ENCODE measurements around the gene NRIP3.

NRIP3 gene

GRCh38 chr11:9003573-9004182, at the start of gene NRIP3:
TSS of gene NRIP3 (minus strand) at chr11:9004001. CDS start at chr11:9003935, 66 bp downstream.
- DNase-seq (ENCODE audit: low read depth) = peak; percentile 83
- TF ChIP-seq POLR2A (IDR thresholded peaks at IDR 0.05; ENCODE audit: extremely low read depth, insufficient read length) = no peak
- peak; percentile 48; the same call in 1 of the 2 replicates for TF ChIP-seq MAX (IDR thresholded peaks at IDR 0.05; ENCODE audit: low read depth, low read length)
- no peak for TF ChIP-seq CTCF (IDR thresholded peaks at IDR 0.05; ENCODE audit: low read depth, low read length)
- 0 out of 2 replicates have a peak, but pooled peaks have one; percentile 30 for TF ChIP-seq MYC (IDR thresholded peaks at IDR 0.05; ENCODE audit: low read depth, low read length)
- H3K4me3 ChIP-seq (ENCODE audit: low read depth, low read length) = peak within 1 kb of the TSS; percentile 67

GRCh38 chr11:9052316-9052715, 48.5 kb upstream of the NRIP3 start:
- DNase-seq (ENCODE audit: low read depth) = no peak
- TF ChIP-seq MAX (IDR thresholded peaks at IDR 0.05; ENCODE audit: low read depth, low read length) = no peak
- no peak for TF ChIP-seq CTCF (IDR thresholded peaks at IDR 0.05; ENCODE audit: low read depth, low read length)
- no peak for TF ChIP-seq POLR2A (IDR thresholded peaks at IDR 0.05; ENCODE audit: extremely low read depth, insufficient read length)
- no peak for TF ChIP-seq MYC (IDR thresholded peaks at IDR 0.05; ENCODE audit: low read depth, low read length)
- H3K4me3 ChIP-seq (ENCODE audit: low read depth, low read length) = no peak overlapping the region

GRCh38 chr11:9049959-9050358, 46.2 kb upstream of the NRIP3 start:
- no peak overlapping the region for H3K4me3 ChIP-seq (ENCODE audit: low read depth, low read length)
- TF ChIP-seq CTCF (IDR thresholded peaks at IDR 0.05; ENCODE audit: low read depth, low read length) = no peak
- TF ChIP-seq MAX (IDR thresholded peaks at IDR 0.05; ENCODE audit: low read depth, low read length) = no peak
- no peak for TF ChIP-seq MYC (IDR thresholded peaks at IDR 0.05; ENCODE audit: low read depth, low read length)
- TF ChIP-seq POLR2A (IDR thresholded peaks at IDR 0.05; ENCODE audit: extremely low read depth, insufficient read length) = no peak
- no peak for DNase-seq (ENCODE audit: low read depth)

- TF ChIP-seq MAX (IDR thresholded peaks at IDR 0.05; ENCODE audit: low read depth, low read length) (no peak), POLR2A (IDR thresholded peaks at IDR 0.05; ENCODE audit: extremely low read depth, insufficient read length) (no peak), MYC (IDR thresholded peaks at IDR 0.05; ENCODE audit: low read depth, low read length) (no peak), CTCF (IDR thresholded peaks at IDR 0.05; ENCODE audit: low read depth, low read length) (no peak)
- no peak for DNase-seq (ENCODE audit: low read depth)
- no peak overlapping the region for H3K4me3 ChIP-seq (ENCODE audit: low read depth, low read length)
Measured at GRCh38 chr11:9047964-9048523, 44.2 kb upstream of the NRIP3 start.

- no peak overlapping the region for H3K4me3 ChIP-seq (ENCODE audit: low read depth, low read length)
- no peak for DNase-seq (ENCODE audit: low read depth)
- TF ChIP-seq POLR2A (IDR thresholded peaks at IDR 0.05; ENCODE audit: extremely low read depth, insufficient read length) = no peak
- no peak for TF ChIP-seq MYC (IDR thresholded peaks at IDR 0.05; ENCODE audit: low read depth, low read length)
- no peak for TF ChIP-seq MAX (IDR thresholded peaks at IDR 0.05; ENCODE audit: low read depth, low read length)
- no peak for TF ChIP-seq CTCF (IDR thresholded peaks at IDR 0.05; ENCODE audit: low read depth, low read length)
Measured at GRCh38 chr11:9046481-9046880, 42.7 kb upstream of the NRIP3 start.

All from NB4 (cell line).